Measurements from ENCODE around the gene PRR20E.
"Not testable (repeated sequence)": the region's sequence is repeated elsewhere in the genome, so short reads cannot be mapped to it uniquely, and the experiment has no call there.

The PRR20E gene

DNA sequence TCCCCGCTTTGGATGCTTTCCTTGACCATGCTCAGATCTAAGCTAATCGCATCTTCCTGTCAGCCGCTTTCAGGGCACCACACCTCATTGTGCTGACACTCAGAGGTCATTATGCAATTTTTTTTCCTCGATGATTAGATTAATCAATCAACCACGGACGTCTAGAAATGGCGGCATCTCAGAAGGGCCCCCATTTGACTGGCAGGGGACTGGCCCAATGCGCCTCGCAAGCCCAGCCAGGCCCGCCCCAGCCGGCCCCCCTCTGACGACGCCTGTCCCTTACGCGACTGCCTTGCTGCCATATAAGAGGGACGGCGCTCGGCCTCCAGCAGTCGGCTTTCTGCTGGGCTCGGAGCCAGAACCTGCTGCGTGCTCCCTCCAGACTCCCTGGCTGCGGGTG is at the start of gene PRR20E:
Gene PRR20E (plus strand): TSS at position 301 of the 400 bp plus-strand sequence. CDS start 387 bp downstream, outside the sequence.
- DNase-seq (ENCODE audit: low spot score): not testable (repeated sequence)

GRCh38 chr13:57123681-57124080 is 43.3 kb upstream of the PRR20E start:
- DNase-seq (ENCODE audit: low spot score): no peak

- DNase-seq (ENCODE audit: low spot score): no peak
Observed at GRCh38 chr13:57128909-57129308, 38.1 kb upstream of the PRR20E start.

DNA sequence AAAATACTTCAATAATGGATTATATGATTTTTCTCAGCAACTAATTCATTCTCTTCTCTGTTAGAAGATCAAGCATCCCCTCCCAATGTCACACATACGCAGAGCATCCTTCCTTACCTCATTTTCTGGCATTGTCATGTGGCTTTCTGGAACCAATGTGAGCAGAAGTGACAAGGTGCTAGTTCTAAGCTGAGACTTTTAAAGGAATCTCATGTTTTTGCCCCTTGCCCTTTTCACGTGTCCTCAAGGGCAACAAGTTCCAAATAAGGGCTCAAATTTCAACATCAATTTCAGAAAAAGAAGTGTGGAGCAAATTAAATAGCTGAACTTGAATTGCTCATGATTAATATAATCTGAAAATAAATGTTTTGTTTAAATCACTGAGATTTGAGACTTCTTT is 30.9 kb upstream of the PRR20E start:
- no peak for DNase-seq (ENCODE audit: low spot score)

GRCh38 chr13:57137585-57137984 is 29.4 kb upstream of the PRR20E start:
- no peak for DNase-seq (ENCODE audit: low spot score)

DNA sequence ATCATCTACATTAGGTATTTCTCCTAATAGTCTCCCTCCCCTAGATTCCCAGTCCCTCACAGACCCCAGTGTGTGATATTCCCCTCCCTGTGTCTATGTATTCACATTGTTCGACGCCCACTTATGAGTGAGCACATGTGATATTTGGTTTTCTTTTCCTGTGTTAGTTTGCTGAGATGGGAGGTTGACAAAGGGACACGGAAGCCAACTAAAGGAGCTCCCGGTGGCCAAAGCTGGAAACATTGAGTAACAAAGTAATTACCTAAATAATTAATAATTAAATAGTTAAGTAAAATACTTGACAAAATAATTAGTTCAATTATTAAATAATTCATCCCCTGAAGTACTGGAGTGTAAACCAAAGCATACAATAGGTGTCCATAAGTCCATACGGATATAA is 28.0 kb upstream of the PRR20E start:
- DNase-seq (ENCODE audit: low spot score): no peak

DNA sequence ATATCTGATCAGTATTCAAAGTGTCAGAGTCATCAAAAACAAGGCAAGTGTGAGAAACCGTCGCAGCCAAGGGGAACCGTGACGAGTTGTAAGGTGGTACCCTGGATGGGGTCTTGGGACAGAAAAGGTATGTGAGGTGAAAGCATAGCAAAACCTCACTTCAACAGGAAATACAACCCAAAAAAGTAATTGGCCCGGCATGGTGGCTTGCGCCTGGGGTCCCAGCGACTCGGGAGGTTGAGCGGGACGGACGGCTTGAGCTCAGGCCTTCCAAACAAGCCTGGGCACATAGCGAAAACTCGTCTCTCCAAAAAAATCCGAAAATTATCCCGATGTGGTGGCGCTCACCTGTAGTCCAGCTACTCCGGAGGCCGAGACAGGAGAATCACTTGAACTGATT is 27.2 kb upstream of the PRR20E start:
- DNase-seq (ENCODE audit: low spot score): not testable (repeated sequence)

DNA sequence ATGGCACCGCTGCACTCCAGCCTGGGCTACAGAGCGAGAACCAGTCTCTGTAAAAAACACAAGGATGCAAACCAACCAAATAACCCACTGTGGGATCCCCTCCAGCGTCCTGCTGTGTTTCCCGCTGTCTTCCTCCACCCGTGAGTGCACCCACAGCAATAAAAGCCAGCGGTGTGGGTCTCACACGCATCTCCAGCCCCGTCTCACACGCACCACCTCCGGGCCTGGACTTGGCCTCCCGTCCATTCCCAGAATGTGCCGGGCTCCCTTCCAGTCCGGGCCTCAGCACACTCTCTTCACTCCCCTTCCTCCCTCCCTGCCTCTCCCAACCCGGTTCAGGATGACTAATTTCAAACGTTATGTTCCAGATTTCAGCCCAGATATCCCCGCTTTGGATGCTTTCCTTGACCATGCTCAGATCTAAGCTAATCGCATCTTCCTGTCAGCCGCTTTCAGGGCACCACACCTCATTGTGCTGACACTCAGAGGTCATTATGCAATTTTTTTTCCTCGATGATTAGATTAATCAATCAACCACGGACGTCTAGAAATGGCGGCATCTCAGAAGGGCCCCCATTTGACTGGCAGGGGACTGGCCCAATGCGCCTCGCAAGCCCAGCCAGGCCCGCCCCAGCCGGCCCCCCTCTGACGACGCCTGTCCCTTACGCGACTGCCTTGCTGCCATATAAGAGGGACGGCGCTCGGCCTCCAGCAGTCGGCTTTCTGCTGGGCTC is 26.6 kb upstream of the PRR20E start, which contains the start of gene PRR20A:
Gene PRR20A (plus strand): TSS at position 684 of the 734 bp plus-strand sequence. CDS start 387 bp downstream, outside the sequence.
- not testable (repeated sequence) for DNase-seq (ENCODE audit: low spot score)

GRCh38 chr13:57147188-57147587 is 19.8 kb upstream of the PRR20E start, which contains the start of gene PRR20B:
Gene PRR20B, plus strand, starts transcription at chr13:57147488. Its CDS starts 387 bp downstream, at chr13:57147875.
- not testable (repeated sequence) for DNase-seq (ENCODE audit: low spot score)

- DNase-seq (ENCODE audit: low spot score): not testable (repeated sequence)
Observed at GRCh38 chr13:57148106-57148505, 18.9 kb upstream of the PRR20E start.

DNA sequence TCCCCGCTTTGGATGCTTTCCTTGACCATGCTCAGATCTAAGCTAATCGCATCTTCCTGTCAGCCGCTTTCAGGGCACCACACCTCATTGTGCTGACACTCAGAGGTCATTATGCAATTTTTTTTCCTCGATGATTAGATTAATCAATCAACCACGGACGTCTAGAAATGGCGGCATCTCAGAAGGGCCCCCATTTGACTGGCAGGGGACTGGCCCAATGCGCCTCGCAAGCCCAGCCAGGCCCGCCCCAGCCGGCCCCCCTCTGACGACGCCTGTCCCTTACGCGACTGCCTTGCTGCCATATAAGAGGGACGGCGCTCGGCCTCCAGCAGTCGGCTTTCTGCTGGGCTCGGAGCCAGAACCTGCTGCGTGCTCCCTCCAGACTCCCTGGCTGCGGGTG is 13.2 kb upstream of the PRR20E start, which contains the start of gene PRR20C:
Gene PRR20C (plus strand): TSS at position 301 of the 400 bp plus-strand sequence. CDS start 387 bp downstream, outside the sequence.
- not testable (repeated sequence) for DNase-seq (ENCODE audit: low spot score)

- DNase-seq (ENCODE audit: low spot score): not testable (repeated sequence)
Observed at GRCh38 chr13:57160332-57160731, 6.7 kb upstream of the PRR20E start, which contains the start of gene PRR20D. Gene PRR20D, plus strand, starts transcription at chr13:57160632. Its CDS starts 387 bp downstream, at chr13:57161019.

- no peak for DNase-seq (ENCODE audit: low spot score)
Observed at GRCh38 chr13:57191667-57192066, 24.7 kb downstream of the PRR20E start.

GRCh38 chr13:57212989-57213388 is 46.0 kb downstream of the PRR20E start:
- DNase-seq (ENCODE audit: low spot score): no peak
